ENCODE data around the gene MAFG. TPM values are rescaled to one million over a fixed set of nuclear protein-coding genes. Genes with fewer than 3 reads are reported as not detected.

MAFG gene
- total RNA-seq, 2 donors from 2014 or later, result 8.3 to 14.5 TPM

DNA sequence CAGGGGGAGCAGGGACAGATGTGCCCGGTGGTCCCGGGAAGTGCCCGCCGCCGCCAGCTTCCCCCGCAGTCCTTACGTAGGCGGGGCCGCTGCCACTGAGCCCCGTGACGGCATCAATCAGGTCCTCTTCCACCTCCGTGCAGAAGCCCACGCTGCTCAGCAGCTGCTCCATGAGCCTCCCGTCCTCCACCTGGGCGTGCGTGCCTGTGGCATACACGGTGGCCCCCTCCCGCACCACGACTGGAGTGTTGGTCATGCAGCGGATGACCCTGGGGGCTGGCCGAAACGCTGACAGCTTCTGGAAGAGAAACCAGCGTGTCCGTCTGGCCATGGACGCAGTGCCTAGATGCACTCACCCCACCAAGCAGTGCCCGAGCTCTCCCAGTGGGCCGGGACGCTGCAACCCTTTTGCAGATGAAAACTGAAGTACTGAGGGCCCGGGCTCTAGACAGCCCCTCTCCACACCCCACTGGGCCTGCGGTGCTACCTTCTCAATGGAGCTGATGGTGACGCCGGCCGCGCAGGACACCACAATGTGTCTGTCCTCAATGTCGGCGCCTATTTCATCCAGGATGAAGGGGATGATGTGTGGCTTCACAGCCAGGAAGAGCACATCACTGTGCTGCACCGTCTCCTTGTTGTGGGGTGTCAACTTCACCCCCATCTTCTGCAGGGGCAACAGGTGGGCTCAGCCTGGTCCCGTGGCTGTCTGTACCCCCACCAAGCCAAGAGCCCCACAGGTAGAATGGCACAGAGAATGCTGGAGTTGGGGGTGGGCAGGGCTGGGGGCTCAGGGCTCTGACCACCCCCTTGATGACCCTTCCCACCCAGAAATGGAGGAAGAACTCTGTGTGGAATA is 7.5 kb upstream of the MAFG start:
- Histone ChIP-seq H3K9me3 (no peaks in the 10 kb centered on the region), H3K27me3 (no peaks in the 10 kb centered on the region), H3K4me1 (peaks cover 30% of the 10 kb centered on the region), H3K36me3 (replicated peaks in 1 of 2; ENCODE audit: insufficient read depth in 1 of 2, low read depth in 2 of 2) (no peaks in the 10 kb centered on the region), H3K4me3 (no peak overlapping the region), H3K27ac (no peak overlapping the region)
- 81 to 85% methylated on average over 26 to 38 of the region's 38 CpGs for WGBS, 2 donors
- intact Hi-C loops (cut with DNase I), result no loop called here
- ATAC-seq (no peak), DNase-seq (peak in 1 of 4 donors; percentile 13)
- TF ChIP-seq, protein P1, sequence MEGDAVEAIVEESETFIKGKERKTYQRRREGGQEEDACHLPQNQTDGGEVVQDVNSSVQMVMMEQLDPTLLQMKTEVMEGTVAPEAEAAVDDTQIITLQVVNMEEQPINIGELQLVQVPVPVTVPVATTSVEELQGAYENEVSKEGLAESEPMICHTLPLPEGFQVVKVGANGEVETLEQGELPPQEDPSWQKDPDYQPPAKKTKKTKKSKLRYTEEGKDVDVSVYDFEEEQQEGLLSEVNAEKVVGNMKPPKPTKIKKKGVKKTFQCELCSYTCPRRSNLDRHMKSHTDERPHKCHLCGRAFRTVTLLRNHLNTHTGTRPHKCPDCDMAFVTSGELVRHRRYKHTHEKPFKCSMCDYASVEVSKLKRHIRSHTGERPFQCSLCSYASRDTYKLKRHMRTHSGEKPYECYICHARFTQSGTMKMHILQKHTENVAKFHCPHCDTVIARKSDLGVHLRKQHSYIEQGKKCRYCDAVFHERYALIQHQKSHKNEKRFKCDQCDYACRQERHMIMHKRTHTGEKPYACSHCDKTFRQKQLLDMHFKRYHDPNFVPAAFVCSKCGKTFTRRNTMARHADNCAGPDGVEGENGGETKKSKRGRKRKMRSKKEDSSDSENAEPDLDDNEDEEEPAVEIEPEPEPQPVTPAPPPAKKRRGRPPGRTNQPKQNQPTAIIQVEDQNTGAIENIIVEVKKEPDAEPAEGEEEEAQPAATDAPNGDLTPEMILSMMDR (IDR thresholded peaks at IDR 0.05), result no peak

DNA sequence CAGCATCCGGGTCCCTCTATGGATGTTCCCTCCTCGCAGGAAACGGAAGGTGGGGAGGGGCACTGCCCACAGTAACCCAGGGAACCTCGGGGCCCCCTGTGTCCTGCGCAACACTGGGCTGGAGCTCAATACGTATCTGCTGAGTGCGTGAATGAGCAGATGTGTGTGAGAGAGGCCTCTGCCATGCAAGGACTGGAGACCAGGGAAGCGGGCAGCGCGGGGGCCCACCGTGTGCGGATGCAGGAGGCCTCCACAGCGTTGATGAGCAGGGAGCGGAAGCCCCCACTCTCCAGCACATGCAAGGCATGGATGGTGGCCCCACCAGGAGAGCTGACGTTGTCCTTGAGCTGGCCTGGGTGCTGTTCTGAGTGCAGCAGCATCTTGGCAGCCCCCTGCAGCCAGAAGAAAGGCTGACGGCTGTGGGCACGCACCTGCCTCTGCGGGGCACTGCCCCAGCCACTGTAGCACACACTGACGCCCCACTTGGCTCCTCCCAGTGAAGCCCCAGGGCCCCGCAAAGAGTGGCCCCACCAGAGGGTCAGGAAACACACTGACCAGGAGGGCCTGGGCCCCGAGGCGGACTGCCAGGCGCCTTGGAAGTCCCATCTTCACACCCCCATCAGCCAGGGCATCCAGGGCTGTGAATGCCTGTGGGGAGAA is 6.7 kb upstream of the MAFG start:
- no peak overlapping the region for H3K27ac ChIP-seq
- H3K4me1 ChIP-seq, result peaks cover 30% of the 10 kb centered on the region
- no peak overlapping the region for H3K4me3 ChIP-seq
- DNase-seq (peak in 1 of 4 donors; percentile 10), ATAC-seq (no peak)
- TF ChIP-seq POLR2A (IDR thresholded peaks at IDR 0.05), result no peak
- TF ChIP-seq, protein P1 (IDR thresholded peaks at IDR 0.05), result no peak
- intact Hi-C loops (cut with DNase I), result no loop called here
- WGBS, 2 donors, result 71 to 74% methylated on average over 12 to 20 of the region's 23 CpGs
- no peaks in the 10 kb centered on the region for H3K36me3 ChIP-seq (replicated peaks in 1 of 2; ENCODE audit: insufficient read depth in 1 of 2, low read depth in 2 of 2)
- no peaks in the 10 kb centered on the region for H3K27me3 ChIP-seq
- no peaks in the 10 kb centered on the region for H3K9me3 ChIP-seq

DNA sequence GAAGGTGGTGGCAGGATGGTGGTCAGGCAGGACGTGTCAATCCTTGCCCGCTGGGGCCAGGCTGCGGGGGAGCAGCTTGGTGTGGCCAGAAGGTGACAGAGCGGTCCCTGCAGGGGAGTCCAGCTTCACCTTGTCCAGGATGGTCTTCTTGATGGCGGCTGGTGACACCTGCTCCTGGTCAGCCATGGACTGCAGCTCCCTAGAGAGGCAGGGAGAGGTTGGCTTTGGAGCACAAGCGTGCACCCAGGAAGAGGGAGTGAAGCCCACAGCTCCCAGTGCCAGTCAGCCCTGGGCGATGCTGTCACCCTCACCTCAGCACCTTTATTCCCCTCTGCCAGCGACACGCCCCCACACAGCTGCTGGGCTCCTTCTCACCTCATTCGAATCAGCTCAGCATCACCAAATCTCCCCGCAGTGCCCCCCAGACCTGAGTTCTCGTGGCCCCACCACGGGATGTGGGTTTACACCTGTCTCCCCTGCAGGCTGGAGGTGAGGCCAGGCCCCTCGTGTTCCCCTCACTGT is 5.7 kb upstream of the MAFG start:
- Histone ChIP-seq H3K4me3 (no peak overlapping the region), H3K27me3 (no peaks in the 10 kb centered on the region), H3K4me1 (peaks cover 40% of the 10 kb centered on the region), H3K27ac (no peak overlapping the region), H3K36me3 (replicated peaks in 1 of 2; ENCODE audit: insufficient read depth in 1 of 2, low read depth in 2 of 2) (no peaks in the 10 kb centered on the region), H3K9me3 (no peaks in the 10 kb centered on the region)
- ATAC-seq, result no peak
- no peak for TF ChIP-seq POLR2A (IDR thresholded peaks at IDR 0.05)
- TF ChIP-seq, protein P1 (IDR thresholded peaks at IDR 0.05), result no peak
- intact Hi-C loops (cut with DNase I), result no loop called here
- whole genome bisulfite sequencing, 2 donors, result 81 to 85% methylated on average over 14 of the region's 14 CpGs
- no peak for DNase-seq

- no peak for ATAC-seq
- intact Hi-C loops (cut with DNase I), result no loop called here
- Histone ChIP-seq H3K27me3 (no peaks in the 10 kb centered on the region), H3K9me3 (no peaks in the 10 kb centered on the region), H3K4me1 (peaks cover 37% of the 10 kb centered on the region), H3K4me3 (no peak overlapping the region), H3K27ac (no peak overlapping the region), H3K36me3 (replicated peaks in 1 of 2; ENCODE audit: insufficient read depth in 1 of 2, low read depth in 2 of 2) (no peaks in the 10 kb centered on the region)
- DNase-seq, result no peak
- whole genome bisulfite sequencing, 2 donors, result 57 to 66% methylated on average over 9 of the region's 9 CpGs
- TF ChIP-seq, protein P1 (IDR thresholded peaks at IDR 0.05), result no peak
- no peak for TF ChIP-seq POLR2A (IDR thresholded peaks at IDR 0.05)
These were observed 4.9 kb upstream of the MAFG start for GRCh38 chr17:81932333-81932983.

All from body of pancreas (tissue), 4 donors.